NCI-H526 treated with DMSO at 0.1 percent for 48 hours (cell line): Measurements from ENCODE around the gene LSAMP.

Experiments
- DNase-seq: peaks from one replicate; lab custom pipeline; 2025; lab: John Stamatoyannopoulos, UW

The LSAMP gene

DNA sequence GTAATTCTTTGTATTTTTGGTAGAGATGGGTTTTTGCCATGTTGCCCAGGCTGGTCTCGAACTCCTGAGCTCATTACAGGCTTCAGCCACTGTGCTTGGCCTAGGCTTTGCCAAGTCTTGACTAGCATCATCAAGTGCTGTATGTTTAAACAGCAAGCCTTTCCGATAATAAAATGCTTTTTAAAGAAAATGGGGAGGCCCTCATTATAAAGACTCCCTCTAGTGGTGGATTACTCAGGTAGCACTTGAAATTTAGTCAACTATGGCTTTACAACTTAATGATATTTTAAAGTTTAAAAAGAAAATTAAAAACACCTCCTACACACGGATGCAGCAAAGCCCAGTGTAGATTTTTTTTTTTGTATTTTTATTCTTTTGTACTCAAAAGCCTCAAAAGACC, 608.3 kb downstream of the LSAMP start:
- no peak for DNase-seq

GRCh38 chr3:115835946-115836345, 609.3 kb downstream of the LSAMP start:
- no peak for DNase-seq

DNA sequence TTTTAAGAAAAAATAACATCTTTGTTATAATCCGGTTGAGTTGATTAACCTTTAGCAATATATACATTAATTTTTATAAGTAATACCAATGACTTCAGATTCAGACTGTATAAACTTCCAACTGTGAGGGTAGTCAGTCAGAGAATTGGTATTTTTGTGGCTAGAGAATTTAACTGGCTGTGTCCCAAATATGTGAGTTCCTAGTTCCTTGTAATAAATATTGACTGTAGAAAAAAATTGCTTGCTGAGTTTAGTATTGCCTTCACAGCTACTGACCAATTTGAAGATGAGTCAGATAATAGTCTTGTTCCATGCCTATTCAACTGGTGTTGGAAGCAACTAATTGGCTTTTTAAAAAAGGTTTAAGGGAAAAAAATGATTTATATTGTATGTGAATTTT, 611.2 kb downstream of the LSAMP start:
- no peak for DNase-seq

DNA sequence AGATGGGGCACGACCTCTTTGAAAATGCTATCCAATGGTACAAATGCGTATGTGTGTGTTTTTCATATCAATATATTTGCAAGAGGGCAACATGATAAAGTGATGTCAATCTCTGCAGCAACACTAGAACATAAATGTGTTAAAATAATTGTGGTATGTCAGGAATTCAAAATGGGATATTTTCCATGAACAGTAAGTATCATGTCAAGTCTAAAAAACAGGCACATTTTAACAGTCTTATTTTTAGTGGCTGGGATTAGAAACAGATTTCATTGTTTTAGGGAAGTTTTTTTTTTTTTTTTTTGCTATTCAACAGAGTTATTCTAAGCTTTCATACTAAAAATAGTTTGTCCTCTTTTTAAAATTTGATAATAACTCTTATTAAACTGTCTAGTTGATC, 612.2 kb downstream of the LSAMP start:
- DNase-seq, result no peak

GRCh38 chr3:115832265-115832664, 613.0 kb downstream of the LSAMP start:
- DNase-seq, result no peak

DNA sequence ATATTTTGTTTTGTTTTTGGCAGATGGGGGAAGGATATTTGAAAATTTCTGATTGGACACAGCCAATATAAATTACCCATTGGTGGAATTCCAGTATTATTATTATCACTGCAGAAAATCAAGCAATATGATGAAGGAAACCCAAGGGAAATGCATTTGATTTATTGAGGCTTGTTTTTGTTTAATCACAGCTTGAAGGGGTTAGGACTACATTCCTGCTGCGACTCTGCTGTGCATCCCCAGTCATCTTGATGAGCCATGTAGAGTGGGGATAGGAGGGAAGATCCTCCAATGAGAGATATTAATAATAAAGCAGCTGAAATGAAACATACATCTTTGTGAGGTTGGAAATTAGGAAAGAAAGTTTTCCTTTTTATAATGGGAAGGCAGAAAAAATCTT, 613.4 kb downstream of the LSAMP start:
- no peak for DNase-seq

GRCh38 chr3:115830764-115831395, 614.4 kb downstream of the LSAMP start:
- DNase-seq, result no peak

GRCh38 chr3:115828401-115828800, 616.9 kb downstream of the LSAMP start:
- no peak for DNase-seq

DNA sequence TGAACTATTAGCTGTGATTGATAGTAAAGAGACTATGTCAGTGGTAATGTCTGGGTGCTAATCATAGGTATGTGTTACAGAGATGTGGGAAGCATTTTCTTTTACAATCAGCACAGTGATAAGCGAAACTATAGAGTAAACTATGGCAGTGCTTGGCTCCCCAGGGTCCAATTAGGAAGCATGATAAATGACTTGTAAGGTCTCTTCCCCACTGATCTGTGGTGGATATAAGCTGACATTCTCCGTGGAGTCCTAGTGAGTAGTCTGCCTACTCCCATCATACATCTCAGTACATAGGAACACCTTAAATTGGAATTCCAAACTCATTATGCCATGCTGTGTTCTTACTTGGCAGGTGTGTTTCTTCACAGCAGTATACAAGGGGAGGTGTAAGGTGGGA, 617.8 kb downstream of the LSAMP start:
- DNase-seq, result no peak

DNA sequence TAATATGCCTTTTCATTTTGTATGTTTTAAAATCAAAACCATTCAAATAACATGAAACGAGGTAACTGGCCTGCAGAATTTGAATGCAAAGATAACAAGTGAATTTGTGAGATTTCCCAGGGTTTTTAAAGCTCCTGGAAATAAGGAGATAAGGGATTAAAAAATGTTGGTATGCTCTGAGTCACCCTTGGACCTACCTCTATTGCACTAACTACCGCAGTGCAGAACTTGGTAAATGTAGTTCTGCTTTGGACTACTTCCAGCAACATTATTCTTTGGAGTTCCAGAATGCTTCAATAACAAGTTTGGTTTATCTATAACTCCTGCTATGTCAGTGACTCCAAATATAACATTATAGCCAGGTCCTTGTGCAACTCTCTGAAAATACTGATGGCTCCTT, 620.2 kb downstream of the LSAMP start:
- no peak for DNase-seq

DNA sequence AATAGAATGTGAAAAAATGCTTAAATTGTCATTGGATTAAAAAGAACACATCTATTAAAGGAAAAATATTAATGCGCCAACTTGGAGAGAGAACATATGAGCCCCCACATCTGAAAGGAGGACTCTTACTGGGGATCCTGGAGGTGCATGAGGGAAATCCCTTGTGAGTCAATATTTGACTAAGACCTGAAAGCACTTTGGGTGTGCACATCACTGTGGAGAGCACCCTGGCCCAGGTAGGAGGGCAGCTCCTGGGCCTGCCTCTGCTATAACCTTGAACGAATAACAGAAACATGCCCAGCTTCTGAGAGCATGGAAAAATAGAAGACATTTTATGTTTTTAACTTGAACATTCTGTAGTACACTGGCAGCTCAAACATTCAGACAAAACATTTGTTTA, 622.2 kb downstream of the LSAMP start:
- no peak for DNase-seq

DNA sequence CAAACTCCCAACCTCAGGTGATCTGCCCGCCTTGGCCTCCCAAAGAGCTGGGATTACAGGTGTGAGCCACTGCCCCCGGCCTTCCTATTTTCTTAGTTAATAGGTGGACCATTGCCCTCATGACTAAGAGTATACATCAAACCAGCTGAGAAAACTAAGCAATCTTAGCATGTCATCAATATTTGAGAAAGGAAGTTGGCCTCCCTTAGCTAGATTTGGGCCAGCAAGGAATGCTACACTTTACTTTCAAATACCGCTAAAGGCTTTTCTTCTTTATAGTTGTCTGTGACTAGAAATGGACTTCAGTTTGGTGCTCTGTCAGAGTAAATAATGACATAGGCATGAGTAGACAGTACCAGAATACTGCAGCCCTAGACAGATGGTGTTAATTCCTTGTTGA, 622.7 kb downstream of the LSAMP start:
- DNase-seq, result no peak

DNA sequence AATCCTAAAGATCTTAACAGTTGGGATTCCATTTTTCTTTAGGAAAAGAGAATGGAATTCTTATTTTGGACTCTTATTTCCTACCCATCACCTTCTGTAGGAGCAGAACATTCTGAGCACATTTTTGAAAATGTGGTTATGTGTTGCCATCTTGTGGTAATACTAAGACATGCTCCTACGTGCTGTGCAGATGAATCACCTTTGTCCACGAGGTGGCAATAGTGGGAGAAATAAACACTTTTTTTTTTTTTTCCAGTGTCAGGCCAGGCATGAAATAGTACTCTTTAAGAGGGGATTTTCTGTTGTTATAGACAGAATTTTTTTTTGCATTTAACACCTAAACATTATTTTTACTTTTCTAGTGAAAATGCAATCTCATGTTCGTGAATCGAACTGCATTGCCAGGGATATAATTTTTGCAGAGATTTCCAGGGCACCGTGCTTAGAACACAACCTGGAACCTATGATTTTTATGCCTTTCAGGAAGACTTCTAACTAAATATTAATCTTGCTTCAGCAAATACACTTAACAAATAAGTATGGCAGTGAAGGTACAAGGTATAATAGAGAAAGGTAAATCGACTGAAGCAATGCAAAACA, 625.4 kb downstream of the LSAMP start:
- peak; percentile 31 for DNase-seq

GRCh38 chr3:115814778-115815380, 630.4 kb downstream of the LSAMP start:
- DNase-seq, result peak; percentile 20

- no peak for DNase-seq
Observed at GRCh38 chr3:115814006-115814405, 631.3 kb downstream of the LSAMP start.

DNA sequence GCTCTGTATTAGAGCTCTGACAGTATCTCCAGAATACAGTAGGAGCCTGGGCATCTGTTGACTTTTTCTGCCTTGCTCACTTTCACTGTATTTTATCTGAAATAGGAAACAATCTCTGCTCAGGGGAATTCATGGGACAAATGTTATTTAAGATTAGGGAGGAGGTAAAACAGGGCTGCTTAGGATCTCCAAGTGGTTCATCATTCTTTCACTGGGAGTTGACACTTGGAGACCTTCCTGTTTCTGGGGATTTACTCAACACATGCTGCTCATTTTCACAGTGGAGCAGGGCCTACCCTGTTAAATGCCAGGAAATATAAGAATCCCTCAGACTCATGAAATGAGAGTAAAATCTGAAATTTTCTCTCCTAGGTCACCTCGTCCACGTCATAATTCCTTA, 636.5 kb downstream of the LSAMP start:
- no peak for DNase-seq

DNA sequence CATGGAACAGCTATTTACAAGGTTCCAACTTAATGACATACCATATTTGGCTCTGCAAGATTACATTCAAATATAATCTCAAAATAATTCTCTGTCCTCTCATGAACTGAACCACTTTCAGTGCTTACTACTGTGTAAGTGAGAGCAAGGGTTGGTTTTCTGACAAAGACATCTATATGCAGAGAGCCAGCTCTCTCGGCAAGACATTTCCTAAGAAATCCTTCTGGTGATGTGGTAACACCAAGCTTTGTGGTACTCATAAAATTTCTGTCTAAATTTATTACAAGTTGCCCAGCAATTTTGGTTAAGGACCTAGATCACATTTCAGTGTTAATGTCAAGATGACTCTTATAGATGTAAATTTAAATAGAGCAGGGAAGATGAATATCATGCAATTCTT, 637.0 kb downstream of the LSAMP start:
- no peak for DNase-seq

DNA sequence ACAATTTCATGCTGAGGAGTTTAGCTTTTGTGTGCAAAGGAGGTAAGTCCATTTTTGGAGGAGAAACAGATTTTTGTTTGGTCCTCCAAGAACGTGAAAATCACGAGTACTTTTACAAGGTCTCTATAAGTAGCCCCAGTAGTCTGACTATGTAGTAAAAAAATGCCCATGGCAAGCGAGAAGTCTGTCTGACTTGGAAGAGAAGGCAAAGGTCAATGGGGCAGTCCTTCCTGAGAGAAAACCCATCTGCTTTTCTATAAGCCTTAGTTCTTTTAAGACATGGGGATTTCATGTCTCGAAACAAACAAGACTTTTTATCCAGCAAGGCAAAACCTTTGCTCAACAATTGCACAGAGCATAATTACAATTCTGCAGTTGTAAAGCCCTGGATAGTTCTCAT, 638.8 kb downstream of the LSAMP start:
- DNase-seq, result no peak

- DNase-seq, result no peak
Observed at GRCh38 chr3:115805520-115805919, 639.8 kb downstream of the LSAMP start.

DNA sequence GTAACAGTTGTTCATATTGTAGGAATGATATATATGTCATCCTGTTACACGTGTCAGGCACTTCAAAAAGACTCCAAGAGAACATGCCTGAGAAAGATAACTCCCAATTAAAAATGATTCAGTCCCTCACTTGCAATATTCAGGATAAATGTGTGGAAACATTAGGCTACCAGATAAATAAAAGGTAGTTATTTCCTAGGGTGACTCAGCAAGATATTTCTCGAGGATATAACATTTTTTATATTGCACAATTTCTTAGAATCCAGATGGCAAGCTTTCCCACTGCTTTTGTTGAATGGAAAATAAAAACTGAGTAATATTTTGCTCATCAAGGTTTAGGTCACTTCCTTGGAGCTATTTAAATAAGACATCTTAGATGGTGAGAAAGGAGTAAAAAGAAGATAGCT, 640.6 kb downstream of the LSAMP start:
- no peak for DNase-seq

GRCh38 chr3:115804200-115804599, 641.1 kb downstream of the LSAMP start:
- DNase-seq, result no peak

DNA sequence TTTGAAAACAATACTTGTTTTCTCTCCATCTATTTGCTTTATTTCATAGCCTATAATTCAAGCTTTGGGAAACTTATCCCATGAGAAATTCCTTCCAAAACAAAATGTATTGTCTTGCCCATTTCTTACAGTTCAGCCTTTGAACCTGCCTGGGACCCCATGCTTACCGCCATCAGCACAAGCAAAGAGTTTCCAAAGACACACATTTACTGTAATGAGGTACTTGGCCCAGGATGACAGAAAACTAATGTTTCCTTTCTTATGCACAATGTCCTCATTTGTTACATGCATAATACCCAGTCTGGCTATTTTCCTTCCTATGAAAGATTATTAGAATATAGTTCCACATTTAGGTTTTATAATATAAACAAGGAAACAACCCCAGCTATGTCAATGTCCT, 641.6 kb downstream of the LSAMP start:
- DNase-seq, result no peak

- no peak for DNase-seq
Observed at GRCh38 chr3:115800489-115801075, 644.7 kb downstream of the LSAMP start.
